HG02798 (cell line): Measurements from ENCODE around the gene MFSD12.
"Not testable (repeated sequence)": the region's sequence is repeated elsewhere in the genome, so short reads cannot be mapped to it uniquely, and the experiment has no call there.

Experiments
- ATAC-seq: cut with Tn5 transposase; IDR thresholded peaks from one replicate; pipeline ENCODE4 v1.9.1; 2021; ENCODE audit warnings: mild to moderate bottlenecking; ENCODE audit not compliant: unreplicated experiment, poor library complexity

Gene MFSD12

DNA sequence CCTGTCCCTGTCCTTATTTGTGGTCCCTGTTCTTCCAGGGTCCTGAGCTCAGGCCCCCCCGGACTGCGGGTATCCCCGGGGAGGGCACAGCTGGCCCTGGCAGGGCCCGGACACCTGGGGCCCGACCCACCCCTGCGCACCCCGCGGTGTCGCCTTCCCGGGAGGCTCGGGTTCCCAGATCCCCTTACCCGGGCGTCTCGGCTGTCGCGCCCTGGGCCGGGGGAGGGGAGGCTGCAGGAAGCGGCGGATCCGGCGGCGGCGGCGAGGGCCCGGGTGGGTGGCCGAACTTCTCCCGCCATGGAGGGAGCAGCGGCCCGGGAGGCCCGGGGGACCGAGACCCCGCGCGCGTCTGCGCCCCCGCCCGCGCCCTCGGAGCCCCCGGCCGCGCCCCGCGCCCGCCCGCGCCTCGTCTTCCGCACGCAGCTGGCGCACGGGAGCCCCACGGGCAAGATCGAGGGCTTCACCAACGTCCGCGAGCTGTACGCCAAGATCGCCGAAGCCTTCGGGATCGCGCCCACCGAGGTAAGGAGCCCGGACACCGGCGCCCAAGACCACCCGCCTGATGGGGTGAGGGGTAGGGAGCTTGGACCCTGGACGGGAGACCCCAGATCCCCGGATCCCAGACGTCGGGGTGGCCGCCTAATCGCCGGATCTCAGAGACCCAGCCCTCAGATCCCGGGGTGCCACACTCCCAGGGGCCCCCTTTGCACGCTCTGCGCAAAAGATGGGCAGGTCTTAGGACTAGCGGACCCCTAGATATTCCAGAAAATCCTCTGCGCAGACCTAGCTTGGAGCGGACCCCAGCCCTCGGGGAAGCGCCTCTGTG lies 28.1 kb upstream of the MFSD12 start, which contains the start of gene GIPC3:
GIPC3 (plus strand) TSS at position 178 of the 826 bp plus-strand sequence; CDS start at position 298, 120 bp downstream.
- ATAC-seq: no peak

- ATAC-seq: not testable (repeated sequence)
Measured at GRCh38 chr19:3584036-3584802, 26.8 kb upstream of the MFSD12 start.

GRCh38 chr19:3581792-3582191 lies 24.4 kb upstream of the MFSD12 start:
- ATAC-seq: not testable (repeated sequence)

DNA sequence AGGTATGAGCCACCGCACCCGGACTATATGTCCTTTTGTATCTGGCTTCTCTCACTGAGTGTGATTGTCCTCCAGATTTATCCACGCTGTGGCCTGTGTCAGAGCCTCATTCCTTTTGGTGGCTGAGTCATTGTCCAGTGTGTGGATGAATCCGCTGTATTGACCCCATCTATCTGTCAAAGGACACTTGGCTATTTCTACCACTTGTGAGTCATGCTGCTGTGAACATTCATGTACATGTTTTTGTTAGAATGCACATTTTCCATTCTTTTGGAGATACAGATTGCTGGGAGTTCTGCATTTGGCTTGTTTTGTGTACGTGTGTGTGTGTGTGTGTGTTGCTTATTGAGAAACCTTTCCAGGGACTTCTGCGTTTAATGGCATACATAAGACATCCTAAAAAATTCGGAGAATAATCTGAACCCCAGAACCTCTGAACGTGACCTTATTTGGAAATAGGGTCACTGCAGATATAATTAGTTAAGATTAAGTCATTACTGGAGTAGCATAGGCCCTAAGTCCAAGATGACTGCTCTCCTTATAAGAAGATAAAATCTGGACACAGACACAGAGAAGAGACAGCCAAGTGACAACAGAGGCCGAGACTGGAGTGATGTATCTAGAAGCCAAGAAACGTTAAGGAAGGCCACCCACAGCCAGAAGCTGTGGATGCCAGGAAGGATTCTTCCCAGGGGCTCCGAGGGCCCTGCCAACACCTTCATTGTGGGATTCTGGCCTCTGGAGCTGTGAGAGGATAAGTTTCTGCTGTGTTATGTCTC lies 23.0 kb upstream of the MFSD12 start:
- no peak for ATAC-seq

GRCh38 chr19:3578390-3578789 lies 21.0 kb upstream of the MFSD12 start:
- no peak for ATAC-seq

DNA sequence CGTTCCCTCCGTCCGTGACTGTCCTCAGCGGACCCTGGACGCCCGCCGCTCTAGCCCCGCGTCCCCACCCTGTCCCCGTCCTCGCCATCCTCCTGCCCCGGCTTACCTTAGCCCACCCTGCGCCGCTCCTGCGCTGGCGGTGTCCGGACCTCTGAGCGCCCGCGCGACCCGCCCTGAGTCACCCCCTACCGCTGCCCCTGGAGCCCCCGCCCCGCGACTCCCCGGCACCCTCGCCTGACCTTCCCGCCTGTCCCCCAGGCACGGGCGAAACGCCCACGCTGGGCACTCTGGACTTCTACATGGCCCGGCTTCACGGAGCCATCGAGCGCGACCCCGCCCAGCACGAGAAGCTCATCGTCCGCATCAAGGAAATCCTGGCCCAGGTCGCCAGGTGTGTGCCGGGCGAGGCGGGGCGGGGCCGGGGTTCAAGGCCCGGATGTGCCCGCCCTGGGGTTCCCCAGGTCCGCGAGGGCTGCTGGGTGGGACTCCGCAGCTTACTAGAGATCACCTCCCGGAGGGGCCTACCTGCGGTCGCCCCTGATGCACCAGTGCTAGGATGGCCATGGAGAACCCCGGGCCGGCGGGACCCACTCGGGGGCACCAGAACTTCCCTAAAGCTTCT lies 20.4 kb upstream of the MFSD12 start:
- no peak for ATAC-seq

DNA sequence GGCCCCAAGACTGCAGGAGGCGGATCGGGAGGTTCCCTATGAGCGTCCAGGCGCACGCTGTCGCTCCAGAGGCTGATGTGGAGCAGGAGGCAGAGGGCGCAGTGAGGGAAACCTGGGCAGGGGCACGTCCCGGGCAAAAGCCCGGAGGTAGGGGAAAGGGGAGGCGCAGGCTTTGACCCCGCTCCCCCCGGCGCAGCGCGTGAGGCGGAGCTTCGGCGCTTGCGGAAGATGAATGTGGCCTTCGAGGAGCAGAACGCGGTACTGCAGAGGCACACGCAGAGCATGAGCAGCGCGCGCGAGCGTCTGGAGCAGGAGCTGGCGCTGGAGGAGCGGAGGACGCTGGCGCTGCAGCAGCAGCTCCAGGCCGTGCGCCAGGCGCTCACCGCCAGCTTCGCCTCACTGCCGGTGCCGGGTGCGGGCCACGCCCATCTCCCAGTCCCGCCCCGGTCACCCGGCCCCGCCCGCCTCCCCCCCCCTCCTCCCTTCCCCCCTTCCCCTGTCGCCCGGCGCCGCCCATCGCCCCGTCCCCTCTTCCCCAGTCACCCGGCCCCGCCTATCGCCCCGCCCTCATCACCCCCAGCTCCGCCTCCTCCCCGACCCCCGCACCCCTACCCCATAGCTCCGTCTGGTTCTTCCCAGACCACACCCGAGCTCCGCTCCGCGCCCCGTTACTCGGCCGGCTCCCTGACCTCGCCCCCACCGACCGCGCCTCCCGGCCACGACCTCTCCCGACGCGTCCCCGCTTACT lies 19.5 kb upstream of the MFSD12 start:
- no peak for ATAC-seq

DNA sequence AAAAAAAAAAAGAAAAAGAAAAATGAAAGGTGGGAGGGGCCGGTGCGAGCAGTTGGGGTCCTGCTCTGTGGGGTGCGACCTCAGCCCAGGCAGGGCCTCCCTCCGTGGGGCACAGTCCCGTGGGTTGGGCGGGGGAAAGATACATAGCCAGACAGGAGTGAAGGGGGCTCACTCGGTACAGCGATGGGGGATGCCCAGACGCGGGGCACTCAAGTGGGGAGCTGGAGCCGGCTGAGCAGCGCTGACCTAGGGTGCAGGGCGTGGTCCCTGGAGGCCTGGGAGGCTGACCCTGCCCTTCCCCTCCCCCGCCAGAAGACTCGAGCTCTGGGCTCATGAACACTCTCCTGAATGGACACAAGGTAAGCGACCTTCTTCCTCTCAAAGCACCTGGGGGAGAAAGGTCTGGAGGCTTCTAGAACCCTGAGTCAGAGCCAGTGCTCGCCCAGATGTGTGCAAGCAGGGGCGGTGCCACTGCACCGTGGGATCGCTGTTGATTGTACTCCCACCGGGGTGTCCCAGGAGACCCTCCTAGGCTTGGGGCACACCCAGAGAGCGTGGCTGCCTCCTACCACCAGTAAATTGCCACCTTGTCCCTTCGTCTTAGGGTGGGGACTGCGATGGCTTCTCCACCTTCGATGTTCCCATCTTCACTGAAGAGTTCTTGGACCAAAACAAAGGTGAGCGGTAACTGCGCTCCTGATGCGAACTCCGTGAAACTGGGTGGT lies 18.7 kb upstream of the MFSD12 start:
- no peak for ATAC-seq

DNA sequence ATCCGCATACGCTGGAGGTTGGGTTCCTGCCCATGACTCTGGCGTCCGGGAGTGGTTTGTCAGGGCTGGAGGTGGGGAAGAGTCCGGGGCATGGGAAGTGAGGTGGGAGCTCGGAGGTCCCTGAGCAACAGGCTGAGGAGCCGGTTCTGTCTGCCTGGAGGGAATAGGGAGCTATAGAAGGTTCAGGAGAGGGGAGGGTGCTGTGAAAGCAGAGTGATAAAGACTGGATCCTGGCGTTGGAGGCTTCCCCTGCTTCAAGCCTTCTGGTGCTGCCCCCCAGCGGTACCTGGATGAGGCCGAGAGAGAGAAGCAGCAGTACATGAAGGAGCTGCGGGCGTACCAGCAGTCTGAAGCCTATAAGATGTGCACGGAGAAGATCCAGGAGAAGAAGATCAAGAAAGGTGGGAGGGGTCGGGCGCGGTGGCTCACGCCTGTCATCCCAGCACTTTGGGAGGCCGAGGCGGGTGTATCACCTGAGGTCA lies 17.9 kb upstream of the MFSD12 start:
- no peak for ATAC-seq

DNA sequence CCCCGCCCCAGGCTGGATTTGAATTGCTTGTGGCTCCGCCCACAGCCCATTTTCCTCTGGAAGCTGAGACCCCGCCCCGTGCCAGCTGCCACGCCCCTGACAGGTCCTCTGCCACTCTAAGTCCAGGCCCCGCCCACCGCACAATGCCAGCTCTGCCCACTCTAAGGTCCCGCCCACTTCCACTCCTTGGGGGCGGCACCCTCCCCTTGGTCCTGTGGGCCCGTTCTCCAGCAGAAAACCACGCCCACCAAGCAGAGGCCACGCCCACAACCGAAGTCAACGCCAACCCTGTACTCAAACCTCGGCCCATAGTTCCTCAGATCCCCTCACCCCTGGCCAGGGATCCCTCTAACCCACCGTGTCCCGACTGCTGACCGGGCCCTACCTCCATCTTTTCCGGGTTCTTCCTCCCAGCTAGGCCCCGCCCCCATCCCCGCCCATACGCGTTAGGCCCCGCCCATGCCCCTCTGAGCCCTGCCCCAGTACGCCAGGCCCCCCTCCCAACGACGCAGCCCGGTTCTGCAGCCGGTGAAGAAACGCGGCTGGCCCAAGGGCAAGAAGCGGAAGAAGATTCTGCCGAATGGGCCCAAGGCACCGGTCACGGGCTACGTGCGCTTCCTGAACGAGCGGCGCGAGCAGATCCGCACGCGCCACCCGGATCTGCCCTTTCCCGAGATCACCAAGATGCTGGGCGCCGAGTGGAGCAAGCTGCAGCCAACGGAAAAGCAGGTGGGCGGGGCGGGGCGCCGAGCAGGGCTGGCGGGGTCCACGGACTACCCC lies 16.7 kb upstream of the MFSD12 start:
- peak; percentile 24 for ATAC-seq

DNA sequence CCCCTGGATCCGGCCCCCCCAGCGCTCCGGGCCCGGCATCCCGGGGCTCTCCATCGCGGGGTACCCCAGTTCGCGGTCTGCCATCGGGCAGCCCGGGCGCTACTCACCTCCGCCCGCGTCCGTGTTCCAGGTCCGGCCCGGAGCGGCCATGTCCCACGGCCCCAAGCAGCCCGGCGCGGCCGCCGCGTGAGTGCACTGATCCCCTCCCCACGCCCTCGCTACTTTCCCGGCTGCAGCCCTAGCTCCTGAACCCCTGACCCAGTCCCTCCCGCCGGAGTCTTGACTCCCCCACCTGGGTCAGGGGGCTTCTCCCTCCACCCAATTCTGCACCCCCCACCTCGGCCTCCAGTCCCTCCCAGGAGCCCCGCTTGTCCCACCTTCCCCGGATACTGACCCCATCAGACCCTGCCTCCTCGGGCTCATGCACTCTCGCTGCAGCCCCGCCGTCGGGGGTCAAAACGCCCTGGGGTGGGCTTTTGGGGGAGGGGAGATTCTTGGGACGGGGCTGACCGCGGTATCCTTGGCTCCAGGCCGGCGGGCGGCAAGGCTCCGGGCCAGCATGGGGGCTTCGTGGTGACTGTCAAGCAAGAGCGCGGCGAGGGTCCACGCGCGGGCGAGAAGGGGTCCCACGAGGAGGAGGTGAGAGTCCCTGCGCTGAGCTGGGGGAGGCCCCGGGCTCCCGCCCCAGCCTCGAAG lies 15.9 kb upstream of the MFSD12 start:
- peak; percentile 0 for ATAC-seq

DNA sequence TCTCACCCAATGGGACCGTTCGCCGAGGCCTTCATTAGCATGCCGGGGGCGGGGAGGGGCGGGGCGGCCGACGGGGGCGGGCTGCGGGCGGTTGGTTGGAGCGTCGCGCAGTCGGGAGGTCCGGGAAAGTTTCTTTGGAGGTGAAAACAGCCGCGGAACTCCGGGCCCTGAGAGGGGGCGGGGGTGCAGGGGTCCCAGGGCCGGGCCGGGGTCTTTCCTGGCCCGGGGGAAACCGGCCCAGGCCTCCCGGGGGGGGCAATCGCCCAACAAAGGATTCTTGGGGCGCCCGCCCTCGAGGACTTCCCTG lies 15.4 kb upstream of the MFSD12 start, which contains the start of gene HMG20B:
HMG20B (plus strand) TSS at position 90 of the 307 bp plus-strand sequence. CDS start 366 bp downstream, outside the sequence.
- ATAC-seq: no peak

GRCh38 chr19:3572132-3572854 lies 14.9 kb upstream of the MFSD12 start:
- peak; percentile 90 for ATAC-seq

DNA sequence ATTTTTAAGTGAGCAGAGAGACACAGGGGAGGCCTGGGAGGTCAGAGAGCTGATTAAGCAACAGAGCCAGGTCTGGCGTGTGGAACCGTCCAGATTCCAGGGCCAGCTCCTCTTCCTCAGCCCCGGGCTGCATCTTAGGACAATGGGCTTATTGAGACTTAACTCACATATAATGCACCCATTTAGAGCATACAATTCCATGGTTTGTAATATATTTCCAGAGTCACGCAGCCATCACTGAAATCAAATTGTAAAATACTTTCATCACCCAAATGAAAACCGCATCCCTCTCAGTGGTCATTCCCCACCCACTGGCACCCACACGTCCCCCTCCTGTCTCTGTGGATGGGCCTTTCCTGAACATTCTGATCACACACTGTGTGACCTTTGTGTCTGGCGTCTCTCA lies 13.2 kb upstream of the MFSD12 start:
- no peak for ATAC-seq

- not testable (repeated sequence) for ATAC-seq
Measured at GRCh38 chr19:3570042-3570441, 12.7 kb upstream of the MFSD12 start.

DNA sequence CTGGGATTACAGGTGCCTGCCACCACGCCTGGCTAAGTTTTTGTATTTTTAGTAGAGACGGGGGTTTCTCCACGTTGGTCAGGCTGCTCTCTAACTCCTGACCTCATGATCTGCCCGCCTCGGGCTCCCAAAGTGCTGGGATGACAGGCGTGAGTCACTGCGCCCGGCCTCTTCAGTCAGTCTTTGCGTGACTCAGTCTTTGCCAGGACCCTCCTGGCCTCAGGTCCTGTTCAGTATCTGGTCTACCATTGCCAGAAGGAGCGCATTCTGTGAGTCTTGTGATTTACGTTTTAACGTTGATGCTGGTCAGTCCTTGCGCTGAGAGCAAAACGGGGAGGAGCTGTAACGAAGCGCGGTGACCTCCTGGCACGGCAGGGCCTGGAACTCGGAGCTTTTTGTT lies 7.8 kb upstream of the MFSD12 start:
- ATAC-seq: no peak
